Vagina (tissue), 2 donors: Measurements from ENCODE around the gene CECR2. TPM values are rescaled to one million over a fixed set of nuclear protein-coding genes. Genes with fewer than 3 reads are reported as not detected.
"Not testable (repeated sequence)": the region's sequence is repeated elsewhere in the genome, so short reads cannot be mapped to it uniquely, and the experiment has no call there.

Experiments
- DNase-seq, 2 donors: peaks; one replicate each; pipeline ENCODE4 v3.0.0-alpha.2; 2017; ENCODE audit errors: extremely low spot score in 2 of 2
- H3K27ac ChIP-seq: fragments of 200-600 bp; sonication (generic); one replicate; pipeline ENCODE4 v1.5.1; 2019
- H3K27me3 ChIP-seq: fragments of 200-600 bp; sonication (generic); one replicate; pipeline ENCODE4 v1.5.1; 2019
- H3K36me3 ChIP-seq, 2 donors: fragments of 200-600 bp; sonication (generic); one replicate each; pipeline ENCODE4 v1.5.1; 2017 to 2019
- H3K4me1 ChIP-seq: fragments of 200-600 bp; sonication (generic); one replicate; pipeline ENCODE4 v1.5.1; 2019
- H3K4me3 ChIP-seq, 2 donors: fragments of 200-600 bp; sonication (generic); 1 replicate in 1 of 2; 2 replicates in 1 of 2; pipeline ENCODE4 v1.5.1; 2016 to 2019
- H3K9me3 ChIP-seq: fragments of 200-600 bp; sonication (generic); one replicate; pipeline ENCODE4 v1.5.1; 2019
- POLR2A ChIP-seq, 2 donors: fragments of 450-650 bp; IDR thresholded peaks; one replicate each; pipeline ENCODE4 v1.6.1; 2017; ENCODE audit warnings: antibody characterized with exemption in 2 of 2, mild to moderate bottlenecking in 2 of 2, moderate library complexity in 2 of 2
- POLR2AphosphoS5 ChIP-seq, 2 donors: sonication (generic); formaldehyde crosslinking; IDR thresholded peaks; one replicate each; pipeline ENCODE4 v1.9.0; 2017; ENCODE audit warnings: antibody characterized with exemption in 2 of 2, mild to moderate bottlenecking in 2 of 2, low read depth in 1 of 2; ENCODE audit not compliant: insufficient read depth in 1 of 2
- intact Hi-C: fragments of 100-400 bp; cut with DNase I; formaldehyde crosslinking; loops from one replicate; pipeline ENCODE4 v1.15.1; 2023
- total RNA-seq: library from RNA; depleted of rRNA; stranded (reverse); fragments of >200 nt; gene quantifications from one replicate; pipeline ENCODE4 v1.2.3, GENCODE V29; 2016
- TF ChIP-seq, protein P1 (sequence below), 3 experiments: fragments of 450-650 bp in 2 of 3; fragments of 200-600 bp in 1 of 3; sonication (generic) in 1 of 3; IDR thresholded peaks; one replicate each; pipeline ENCODE4 v1.5.1; 2017 to 2019; ENCODE audit warnings: antibody characterized with exemption in 3 of 3, mild to moderate bottlenecking in 2 of 3, moderate library complexity in 2 of 3

CECR2 gene
- total RNA-seq, 1 donor from 2014 or later: 0.98 TPM

GRCh38 chr22:17419348-17419747, 50.1 kb downstream of the CECR2 start:
- no peak for DNase-seq
- intact Hi-C loops: no loop called here
- H3K27me3 ChIP-seq: no peaks in the 10 kb centered on the region

GRCh38 chr22:17422736-17423343, 53.6 kb downstream of the CECR2 start:
- Histone ChIP-seq H3K27me3 (no peaks in the 10 kb centered on the region), H3K4me1 (no peaks in the 10 kb centered on the region), H3K9me3 (no peaks in the 10 kb centered on the region), H3K36me3 (no peaks in the 10 kb centered on the region), H3K4me3 (no peak overlapping the region), H3K27ac (no peak overlapping the region)
- TF ChIP-seq, protein P1, sequence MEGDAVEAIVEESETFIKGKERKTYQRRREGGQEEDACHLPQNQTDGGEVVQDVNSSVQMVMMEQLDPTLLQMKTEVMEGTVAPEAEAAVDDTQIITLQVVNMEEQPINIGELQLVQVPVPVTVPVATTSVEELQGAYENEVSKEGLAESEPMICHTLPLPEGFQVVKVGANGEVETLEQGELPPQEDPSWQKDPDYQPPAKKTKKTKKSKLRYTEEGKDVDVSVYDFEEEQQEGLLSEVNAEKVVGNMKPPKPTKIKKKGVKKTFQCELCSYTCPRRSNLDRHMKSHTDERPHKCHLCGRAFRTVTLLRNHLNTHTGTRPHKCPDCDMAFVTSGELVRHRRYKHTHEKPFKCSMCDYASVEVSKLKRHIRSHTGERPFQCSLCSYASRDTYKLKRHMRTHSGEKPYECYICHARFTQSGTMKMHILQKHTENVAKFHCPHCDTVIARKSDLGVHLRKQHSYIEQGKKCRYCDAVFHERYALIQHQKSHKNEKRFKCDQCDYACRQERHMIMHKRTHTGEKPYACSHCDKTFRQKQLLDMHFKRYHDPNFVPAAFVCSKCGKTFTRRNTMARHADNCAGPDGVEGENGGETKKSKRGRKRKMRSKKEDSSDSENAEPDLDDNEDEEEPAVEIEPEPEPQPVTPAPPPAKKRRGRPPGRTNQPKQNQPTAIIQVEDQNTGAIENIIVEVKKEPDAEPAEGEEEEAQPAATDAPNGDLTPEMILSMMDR (IDR thresholded peaks at IDR 0.05): no peak
- no peak for TF ChIP-seq POLR2AphosphoS5 (IDR thresholded peaks at IDR 0.05; ENCODE audit: insufficient read depth in 1 of 2, low read depth in 1 of 2)
- no peak for TF ChIP-seq POLR2A (IDR thresholded peaks at IDR 0.05)
- intact Hi-C loops: no loop called here
- DNase-seq: no peak

More at GRCh38 chr22:17419348-17419747, 50.1 kb downstream of the CECR2 start:
- H3K36me3 ChIP-seq: no peaks in the 10 kb centered on the region
- TF ChIP-seq POLR2A (IDR thresholded peaks at IDR 0.05) (no peak), POLR2AphosphoS5 (IDR thresholded peaks at IDR 0.05; ENCODE audit: insufficient read depth in 1 of 2, low read depth in 1 of 2) (no peak)
- TF ChIP-seq, protein P1 (IDR thresholded peaks at IDR 0.05): no peak
- no peak overlapping the region for H3K4me3 ChIP-seq
- no peaks in the 10 kb centered on the region for H3K4me1 ChIP-seq
- no peak overlapping the region for H3K27ac ChIP-seq
- no peaks in the 10 kb centered on the region for H3K9me3 ChIP-seq

GRCh38 chr22:17423616-17424015, 54.4 kb downstream of the CECR2 start:
- H3K27me3 ChIP-seq: no peaks in the 10 kb centered on the region

DNA sequence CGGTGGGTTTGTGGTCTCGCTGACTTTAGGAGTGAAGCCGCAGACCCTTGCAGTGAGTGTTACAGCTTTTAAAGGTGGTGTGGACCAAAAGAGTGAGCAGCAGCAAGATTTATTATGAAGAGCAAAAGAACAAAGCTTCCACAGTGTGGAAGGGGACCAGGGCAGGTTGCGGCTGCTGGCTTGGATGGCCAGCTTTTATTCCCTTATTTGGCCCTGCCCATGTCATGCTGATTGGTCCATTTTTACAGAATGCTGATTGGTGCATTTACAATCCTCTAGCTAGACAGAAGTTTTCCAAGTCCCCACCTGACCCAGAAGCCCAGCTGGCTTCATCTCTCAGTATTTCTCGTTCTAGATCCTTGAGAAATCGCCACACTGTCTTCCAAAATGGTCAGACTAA, 58.3 kb downstream of the CECR2 start:
- H3K27me3 ChIP-seq, intact Hi-C loops, H3K4me1 ChIP-seq, H3K36me3 ChIP-seq, H3K9me3 ChIP-seq, H3K4me3 ChIP-seq, DNase-seq, H3K27ac ChIP-seq: not testable (repeated sequence)

More at GRCh38 chr22:17423616-17424015, 54.4 kb downstream of the CECR2 start:
- intact Hi-C loops: no loop called here
- Histone ChIP-seq H3K36me3 (no peaks in the 10 kb centered on the region), H3K4me3 (no peak overlapping the region), H3K9me3 (no peaks in the 10 kb centered on the region), H3K27ac (no peak overlapping the region), H3K4me1 (no peaks in the 10 kb centered on the region)
- DNase-seq: no peak
- TF ChIP-seq POLR2AphosphoS5 (IDR thresholded peaks at IDR 0.05; ENCODE audit: insufficient read depth in 1 of 2, low read depth in 1 of 2) (no peak), POLR2A (IDR thresholded peaks at IDR 0.05) (no peak)
- TF ChIP-seq, protein P1 (IDR thresholded peaks at IDR 0.05): no peak

GRCh38 chr22:17429516-17429915, 60.3 kb downstream of the CECR2 start:
- DNase-seq: no peak
- no peaks in the 10 kb centered on the region for H3K27me3 ChIP-seq
- peaks cover 5% of the 10 kb centered on the region for H3K4me1 ChIP-seq
- intact Hi-C loops: no loop called here
- no peaks in the 10 kb centered on the region for H3K36me3 ChIP-seq
- no peak for TF ChIP-seq POLR2A (IDR thresholded peaks at IDR 0.05)
- TF ChIP-seq, protein P1 (IDR thresholded peaks at IDR 0.05): no peak
- no peak for TF ChIP-seq POLR2AphosphoS5 (IDR thresholded peaks at IDR 0.05; ENCODE audit: insufficient read depth in 1 of 2, low read depth in 1 of 2)
- no peak overlapping the region for H3K4me3 ChIP-seq
- H3K9me3 ChIP-seq: no peaks in the 10 kb centered on the region
- peak overlapping the region; percentile 57 for H3K27ac ChIP-seq
